ENCODE measurements around the gene PTPRM.

Gene PTPRM

GRCh38 chr18:7566567-7567473, at the start of gene PTPRM:
TSS of gene PTPRM (plus strand) at chr18:7567316. CDS start at chr18:7567819, 503 bp downstream.
- peak; percentile 85 for DNase-seq

GRCh38 chr18:7517852-7518251, 49.3 kb upstream of the PTPRM start:
- DNase-seq: no peak

GRCh38 chr18:7520200-7520785, 46.8 kb upstream of the PTPRM start:
- no peak for DNase-seq

GRCh38 chr18:7521226-7521856, 45.8 kb upstream of the PTPRM start:
- DNase-seq: no peak

- DNase-seq: no peak
Observed at GRCh38 chr18:7523772-7524171, 43.3 kb upstream of the PTPRM start.

GRCh38 chr18:7524786-7525185, 42.3 kb upstream of the PTPRM start:
- DNase-seq: peak; percentile 4

GRCh38 chr18:7532942-7533341, 34.2 kb upstream of the PTPRM start:
- no peak for DNase-seq

GRCh38 chr18:7535436-7536205, 31.5 kb upstream of the PTPRM start:
- no peak for DNase-seq

- no peak for DNase-seq
Observed at GRCh38 chr18:7537145-7537544, 30.0 kb upstream of the PTPRM start.

GRCh38 chr18:7541835-7542234, 25.3 kb upstream of the PTPRM start:
- no peak for DNase-seq

GRCh38 chr18:7544686-7545085, 22.4 kb upstream of the PTPRM start:
- DNase-seq: no peak

- no peak for DNase-seq
Observed at GRCh38 chr18:7545734-7546133, 21.4 kb upstream of the PTPRM start.

GRCh38 chr18:7548221-7548620, 18.9 kb upstream of the PTPRM start:
- DNase-seq: no peak

- no peak for DNase-seq
Observed at GRCh38 chr18:7548721-7549120, 18.4 kb upstream of the PTPRM start.

GRCh38 chr18:7557973-7558372, 9.1 kb upstream of the PTPRM start:
- no peak for DNase-seq

GRCh38 chr18:7558769-7559168, 8.3 kb upstream of the PTPRM start:
- DNase-seq: no peak

GRCh38 chr18:7559709-7560319, 7.3 kb upstream of the PTPRM start:
- DNase-seq: no peak

GRCh38 chr18:7561909-7562460, 5.1 kb upstream of the PTPRM start:
- no peak for DNase-seq

- DNase-seq: no peak
Observed at GRCh38 chr18:7562491-7562890, 4.6 kb upstream of the PTPRM start.

GRCh38 chr18:7565677-7566076, 1.4 kb upstream of the PTPRM start:
- no peak for DNase-seq

- no peak for DNase-seq
Observed at GRCh38 chr18:7566244-7566566, 911 bp upstream of the PTPRM start.
